Thoracic aorta (tissue), 2 donors: ENCODE data around the gene CHMP1B. TPM values are rescaled to one million over a fixed set of nuclear protein-coding genes. Genes with fewer than 3 reads are reported as not detected.

Experiments used
- ATAC-seq: fragments of 150-250 bp; one replicate; pipeline ENCODE4 v1.8.0; 2017; ENCODE audit warnings: low read depth; ENCODE audit not compliant: insufficient number of reproducible peaks, low FRiP score
- DNase-seq: peaks from one replicate; pipeline ENCODE4 v3.0.0-alpha.2; 2020; ENCODE audit warnings: low spot score
- H3K27ac ChIP-seq, 2 donors: fragments of 200-600 bp; sonication (generic); 1 replicate in 1 of 2; 2 replicates in 1 of 2; pipeline ENCODE4 v1.5.1; 2016; ENCODE audit warnings: mild to moderate bottlenecking in 2 of 2, moderate library complexity in 2 of 2
- H3K27me3 ChIP-seq: fragments of 200-600 bp; sonication (generic); replicated peaks from 2 replicates; pipeline ENCODE4 v1.6.0; 2016; ENCODE audit warnings: mild to moderate bottlenecking; ENCODE audit not compliant: insufficient read depth
- H3K36me3 ChIP-seq: fragments of 200-600 bp; sonication (generic); one replicate; pipeline ENCODE4 v1.5.1; 2016
- H3K4me1 ChIP-seq, 2 donors: fragments of 200-600 bp; sonication (generic); 1 replicate in 1 of 2; 2 replicates in 1 of 2; pipeline versions ENCODE4 v1.5.1 to v1.6.0; 2016; ENCODE audit warnings: low read depth in 2 of 2, mild to moderate bottlenecking in 1 of 2; ENCODE audit not compliant: control insufficient read depth in 1 of 2
- H3K4me3 ChIP-seq: fragments of 200-600 bp; sonication (generic); 2 replicates; pipeline ENCODE4 v1.5.1; 2016; ENCODE audit warnings: mild to moderate bottlenecking
- H3K9me3 ChIP-seq: fragments of 200-600 bp; sonication (generic); 2 replicates; pipeline ENCODE4 v1.5.1; 2016
- CTCF ChIP-seq: fragments of 200-600 bp; sonication (generic); IDR thresholded peaks from one replicate; pipeline ENCODE4 v1.5.1; 2019; ENCODE audit warnings: antibody characterized with exemption
- total RNA-seq, 2 donors: library from RNA; depleted of rRNA; stranded (reverse); fragments of >200 nt; gene quantifications; one replicate each; pipeline versions ENCODE4 v1.1.0 to v1.2.3, GENCODE V29; 2016

Gene CHMP1B
- total RNA-seq, 2 donors from 2014 or later, result 41.8 to 59.8 TPM

GRCh38 chr18:11883153-11883552 is 31.9 kb downstream of the CHMP1B start:
- H3K4me3 ChIP-seq, result no peak overlapping the region
- H3K27me3 ChIP-seq, result no peaks in the 10 kb centered on the region
- ATAC-seq (no peak), DNase-seq (no peak)
- no peak overlapping the region for H3K27ac ChIP-seq
- no peak for TF ChIP-seq CTCF
- peaks cover 31% of the 10 kb centered on the region for H3K36me3 ChIP-seq
- no peaks in the 10 kb centered on the region for H3K9me3 ChIP-seq
- no peaks in the 10 kb centered on the region for H3K4me1 ChIP-seq

GRCh38 chr18:11884396-11885030 is 33.3 kb downstream of the CHMP1B start:
- ATAC-seq (no peak), DNase-seq (no peak)
- H3K9me3 ChIP-seq, result no peaks in the 10 kb centered on the region
- H3K27ac ChIP-seq, result no peak overlapping the region
- no peak for TF ChIP-seq CTCF
- no peaks in the 10 kb centered on the region for H3K4me1 ChIP-seq
- no peak overlapping the region for H3K4me3 ChIP-seq
- no peaks in the 10 kb centered on the region for H3K27me3 ChIP-seq
- peaks cover 40% of the 10 kb centered on the region for H3K36me3 ChIP-seq

GRCh38 chr18:11885278-11885947 is 34.2 kb downstream of the CHMP1B start:
- H3K36me3 ChIP-seq, result peaks cover 43% of the 10 kb centered on the region
- H3K27me3 ChIP-seq, result no peaks in the 10 kb centered on the region
- no peak for TF ChIP-seq CTCF
- no peaks in the 10 kb centered on the region for H3K9me3 ChIP-seq
- DNase-seq (no peak), ATAC-seq (no peak)
- H3K4me1 ChIP-seq, result no peaks in the 10 kb centered on the region
- no peak overlapping the region for H3K4me3 ChIP-seq
- no peak overlapping the region for H3K27ac ChIP-seq

- ATAC-seq, result no peak
- no peak overlapping the region for H3K4me3 ChIP-seq
- no peaks in the 10 kb centered on the region for H3K4me1 ChIP-seq
- TF ChIP-seq CTCF, result no peak
- H3K27me3 ChIP-seq, result no peaks in the 10 kb centered on the region
- H3K9me3 ChIP-seq, result no peaks in the 10 kb centered on the region
- DNase-seq, result no peak
- no peak overlapping the region for H3K27ac ChIP-seq
- H3K36me3 ChIP-seq, result peaks cover 34% of the 10 kb centered on the region
These were observed 35.4 kb downstream of the CHMP1B start for GRCh38 chr18:11886577-11887110.

- no peaks in the 10 kb centered on the region for H3K4me1 ChIP-seq
- no peaks in the 10 kb centered on the region for H3K9me3 ChIP-seq
- H3K27ac ChIP-seq, result no peak overlapping the region
- no peaks in the 10 kb centered on the region for H3K27me3 ChIP-seq
- DNase-seq, result no peak
- peaks cover 34% of the 10 kb centered on the region for H3K36me3 ChIP-seq
- ATAC-seq, result no peak
- no peak for TF ChIP-seq CTCF
- H3K4me3 ChIP-seq, result no peak overlapping the region
These were observed 36.3 kb downstream of the CHMP1B start for GRCh38 chr18:11887328-11888128.
